Adrenal gland (tissue), 5 donors: ENCODE measurements around the gene GLRB.

Experiments used
- POLR2A ChIP-seq, 2 donors: fragments of 450-650 bp; IDR thresholded peaks; one replicate each; pipeline ENCODE4 v1.6.1; 2017; ENCODE audit warnings: antibody characterized with exemption in 2 of 2, mild to moderate bottlenecking in 2 of 2, moderate library complexity in 1 of 2
- TF ChIP-seq, protein P1 (sequence below), 6 experiments: fragments of 450-650 bp in 4 of 6; fragments of 200-600 bp in 2 of 6; sonication (generic) in 1 of 6; IDR thresholded peaks; 1 replicate in 5 of 6; 2 replicates in 1 of 6; pipeline versions ENCODE4 v1.5.1 to v1.8.0; 2016 to 2021; ENCODE audit warnings: antibody characterized with exemption in 6 of 6, mild to moderate bottlenecking in 2 of 6, moderate library complexity in 1 of 6
- donor health status: DM: no; HTN: no; CAD: no.

DNA sequence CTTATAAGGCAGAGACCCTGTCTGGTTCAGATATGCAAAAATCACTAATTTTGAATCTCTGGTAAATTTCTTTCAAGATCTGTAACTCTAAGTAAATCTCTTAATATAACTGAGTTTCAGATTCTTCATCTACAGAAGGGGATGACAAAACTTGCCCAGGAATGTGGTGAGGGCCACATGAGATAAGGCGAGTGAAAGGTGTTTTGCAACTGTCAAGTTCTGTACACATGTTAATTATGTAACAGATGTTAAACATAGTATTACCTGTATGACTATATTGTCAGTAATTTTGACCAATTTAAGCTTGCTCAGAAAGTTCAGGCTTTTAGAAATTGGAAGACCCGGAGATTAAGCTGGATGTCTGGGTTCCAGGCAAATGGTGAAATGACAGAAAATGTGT, 549 bp upstream of the GLRB start:
- TF ChIP-seq POLR2A (IDR thresholded peaks at IDR 0.05), result no peak
- TF ChIP-seq, protein P1, sequence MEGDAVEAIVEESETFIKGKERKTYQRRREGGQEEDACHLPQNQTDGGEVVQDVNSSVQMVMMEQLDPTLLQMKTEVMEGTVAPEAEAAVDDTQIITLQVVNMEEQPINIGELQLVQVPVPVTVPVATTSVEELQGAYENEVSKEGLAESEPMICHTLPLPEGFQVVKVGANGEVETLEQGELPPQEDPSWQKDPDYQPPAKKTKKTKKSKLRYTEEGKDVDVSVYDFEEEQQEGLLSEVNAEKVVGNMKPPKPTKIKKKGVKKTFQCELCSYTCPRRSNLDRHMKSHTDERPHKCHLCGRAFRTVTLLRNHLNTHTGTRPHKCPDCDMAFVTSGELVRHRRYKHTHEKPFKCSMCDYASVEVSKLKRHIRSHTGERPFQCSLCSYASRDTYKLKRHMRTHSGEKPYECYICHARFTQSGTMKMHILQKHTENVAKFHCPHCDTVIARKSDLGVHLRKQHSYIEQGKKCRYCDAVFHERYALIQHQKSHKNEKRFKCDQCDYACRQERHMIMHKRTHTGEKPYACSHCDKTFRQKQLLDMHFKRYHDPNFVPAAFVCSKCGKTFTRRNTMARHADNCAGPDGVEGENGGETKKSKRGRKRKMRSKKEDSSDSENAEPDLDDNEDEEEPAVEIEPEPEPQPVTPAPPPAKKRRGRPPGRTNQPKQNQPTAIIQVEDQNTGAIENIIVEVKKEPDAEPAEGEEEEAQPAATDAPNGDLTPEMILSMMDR (IDR thresholded peaks at IDR 0.05), result no peak
